ENCODE results near the gene RAB11B. TPM values are rescaled to one million over a fixed set of nuclear protein-coding genes. Genes with fewer than 3 reads are reported as not detected.

Gene RAB11B
- total RNA-seq, 4 donors from 2014 or later, result 40.6 to 125 (median 56.8) TPM

DNA sequence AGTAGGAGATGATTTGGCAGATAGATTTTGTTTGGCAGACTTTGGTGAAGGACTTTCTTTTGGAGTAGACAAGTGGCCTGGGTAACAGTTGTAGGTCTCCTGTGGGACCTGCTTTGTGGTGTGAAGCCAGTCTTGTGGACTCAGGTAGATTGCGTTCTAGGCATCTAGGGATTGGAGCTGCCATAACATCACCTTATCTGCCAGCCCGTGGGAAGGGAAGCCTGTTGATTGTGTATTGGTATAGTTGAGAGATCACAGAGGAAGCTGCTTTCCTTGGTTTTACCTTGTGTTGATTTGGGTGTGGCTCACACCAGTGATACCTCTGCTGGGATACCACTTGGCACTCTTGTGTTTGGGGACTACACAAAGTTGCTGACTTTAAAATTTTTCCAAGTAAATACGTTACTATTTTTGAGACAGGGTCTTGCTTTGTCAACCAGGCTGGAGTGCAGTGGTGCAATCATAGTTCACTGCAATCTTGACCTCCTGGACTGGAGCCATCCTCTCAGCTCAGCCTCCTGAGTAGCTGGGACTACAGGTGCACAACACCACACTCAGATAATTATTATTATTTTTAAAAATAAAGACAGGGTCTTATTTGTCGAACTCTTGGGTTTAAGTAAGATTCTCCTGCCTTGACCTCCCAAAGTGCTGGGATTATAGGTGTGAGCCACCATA is 62.4 kb downstream of the RAB11B start:
- DNase-seq (ENCODE audit: low spot score in 2 of 2), result no peak
- intact Hi-C loops (cut with DNase I; ENCODE audit: low total_unique reads), result no loop called here
- WGBS, 2 donors, result 65 to 73% methylated on average over 4 of the region's 4 CpGs
- TF ChIP-seq POLR2A (IDR thresholded peaks at IDR 0.05), result no peak
- TF ChIP-seq, protein P1, sequence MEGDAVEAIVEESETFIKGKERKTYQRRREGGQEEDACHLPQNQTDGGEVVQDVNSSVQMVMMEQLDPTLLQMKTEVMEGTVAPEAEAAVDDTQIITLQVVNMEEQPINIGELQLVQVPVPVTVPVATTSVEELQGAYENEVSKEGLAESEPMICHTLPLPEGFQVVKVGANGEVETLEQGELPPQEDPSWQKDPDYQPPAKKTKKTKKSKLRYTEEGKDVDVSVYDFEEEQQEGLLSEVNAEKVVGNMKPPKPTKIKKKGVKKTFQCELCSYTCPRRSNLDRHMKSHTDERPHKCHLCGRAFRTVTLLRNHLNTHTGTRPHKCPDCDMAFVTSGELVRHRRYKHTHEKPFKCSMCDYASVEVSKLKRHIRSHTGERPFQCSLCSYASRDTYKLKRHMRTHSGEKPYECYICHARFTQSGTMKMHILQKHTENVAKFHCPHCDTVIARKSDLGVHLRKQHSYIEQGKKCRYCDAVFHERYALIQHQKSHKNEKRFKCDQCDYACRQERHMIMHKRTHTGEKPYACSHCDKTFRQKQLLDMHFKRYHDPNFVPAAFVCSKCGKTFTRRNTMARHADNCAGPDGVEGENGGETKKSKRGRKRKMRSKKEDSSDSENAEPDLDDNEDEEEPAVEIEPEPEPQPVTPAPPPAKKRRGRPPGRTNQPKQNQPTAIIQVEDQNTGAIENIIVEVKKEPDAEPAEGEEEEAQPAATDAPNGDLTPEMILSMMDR (IDR thresholded peaks at IDR 0.05), result no peak
- H3K4me3 ChIP-seq (ENCODE audit: low read depth, poor library complexity, severe bottlenecking), result no peak overlapping the region

DNA sequence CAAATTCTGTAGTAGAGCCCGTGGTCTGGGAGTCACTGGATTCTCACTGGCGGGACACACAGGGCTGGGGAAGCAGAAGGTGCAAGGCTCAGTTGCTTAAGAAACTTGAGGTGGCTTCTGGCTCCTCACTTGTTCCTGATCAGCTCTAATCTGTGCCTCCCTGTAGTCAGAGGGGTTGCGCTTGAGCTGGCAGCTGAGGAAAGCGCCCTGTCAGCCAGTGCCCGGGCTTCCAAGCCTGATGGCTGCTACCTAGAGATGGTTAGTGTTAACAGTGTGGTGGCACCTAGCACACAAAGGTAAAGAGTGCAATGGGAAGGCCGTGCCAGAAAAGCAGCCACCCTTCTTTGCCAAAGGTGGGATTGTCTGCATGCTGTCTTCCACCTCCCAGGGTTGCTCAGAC is 63.5 kb downstream of the RAB11B start:
- no peak for TF ChIP-seq POLR2A (IDR thresholded peaks at IDR 0.05)
- TF ChIP-seq, protein P1 (IDR thresholded peaks at IDR 0.05), result no peak
- no peak for DNase-seq (ENCODE audit: low spot score in 2 of 2)
- no peak overlapping the region for H3K4me3 ChIP-seq (ENCODE audit: low read depth, poor library complexity, severe bottlenecking)
- intact Hi-C loops (cut with DNase I; ENCODE audit: low total_unique reads), result no loop called here
- WGBS, 2 donors, result 79 to 84% methylated on average over 6 of the region's 6 CpGs

Small RNAs within 50 kb of the gene (microRNA-seq; reads per million reads assigned to microRNA genes)
- gene MIR4999 (ENCODE audit: borderline number of aligned reads in 1 of 2, borderline replicate concordance in 2 of 2), result 2.7 to 4.0 reads per million in 2 donors

Other genes starting within 250 kb of the RAB11B start
- gene FBN3, start 240.8 kb upstream of the RAB11B start, total RNA-seq, result 1 to 10 TPM in 1 of 4 donors, under 1 TPM in 1, not detected in 2; 0.04 to 2.1 TPM
- 100 to 1,000 TPM; 104 to 106 (median 105) TPM for gene CERS4, start 181.0 kb upstream of the RAB11B start, total RNA-seq
- gene CD320, start 82.0 kb upstream of the RAB11B start, total RNA-seq, result 10 to 100 TPM in 3 of 4 donors, 1 to 10 TPM in 1; 9.0 to 23.6 (median 16.8) TPM
- gene NDUFA7, start 69.0 kb upstream of the RAB11B start, total RNA-seq, result 10 to 100 TPM; 24.5 to 39.5 (median 32.3) TPM
- gene RPS28, start 68.9 kb upstream of the RAB11B start, total RNA-seq, result 100 to 1,000 TPM; 427 to 879 (median 727) TPM
- 10 to 100 TPM in 2 of 4 donors, 1 to 10 TPM in 2; 7.6 to 16.7 (median 11.4) TPM for gene KANK3, start 47.1 kb upstream of the RAB11B start, total RNA-seq
- 10 to 100 TPM; 11.8 to 51.8 (median 34.7) TPM for gene ANGPTL4, start 26.2 kb upstream of the RAB11B start, total RNA-seq
- gene MARCHF2, start 22.9 kb downstream of the RAB11B start, total RNA-seq, result 100 to 1,000 TPM in 1 of 4 donors, 10 to 100 TPM in 3; 53.5 to 110 (median 60.8) TPM
- 100 to 1,000 TPM in 1 of 4 donors, 10 to 100 TPM in 3; 60.4 to 103 (median 79.7) TPM for gene HNRNPM, start 54.6 kb downstream of the RAB11B start, total RNA-seq
- under 1 TPM in 3 of 4 donors, not detected in 1; 0.16 to 0.59 (median 0.30) TPM for gene PRAM1, start 112.3 kb downstream of the RAB11B start, total RNA-seq
- 10 to 100 TPM; 14.8 to 42.2 (median 18.8) TPM for gene ZNF414, start 123.8 kb downstream of the RAB11B start, total RNA-seq
- 1 to 10 TPM; 2.2 to 6.3 (median 3.2) TPM for gene MYO1F, start 187.1 kb downstream of the RAB11B start, total RNA-seq
- gene ADAMTS10, start 220.4 kb downstream of the RAB11B start, total RNA-seq, result 10 to 100 TPM in 2 of 4 donors, 1 to 10 TPM in 2; 6.1 to 21.3 (median 14.1) TPM
- gene NFILZ, start 240.3 kb downstream of the RAB11B start, total RNA-seq, result not detected